ENCODE results near the gene MYOC. TPM values are rescaled to one million over a fixed set of nuclear protein-coding genes. Genes with fewer than 3 reads are reported as not detected.
"Not testable (repeated sequence)": the region's sequence is repeated elsewhere in the genome, so short reads cannot be mapped to it uniquely, and the experiment has no call there.

The MYOC gene
- polyA plus RNA-seq, 3 donors from 2014 or later, result not detected

DNA sequence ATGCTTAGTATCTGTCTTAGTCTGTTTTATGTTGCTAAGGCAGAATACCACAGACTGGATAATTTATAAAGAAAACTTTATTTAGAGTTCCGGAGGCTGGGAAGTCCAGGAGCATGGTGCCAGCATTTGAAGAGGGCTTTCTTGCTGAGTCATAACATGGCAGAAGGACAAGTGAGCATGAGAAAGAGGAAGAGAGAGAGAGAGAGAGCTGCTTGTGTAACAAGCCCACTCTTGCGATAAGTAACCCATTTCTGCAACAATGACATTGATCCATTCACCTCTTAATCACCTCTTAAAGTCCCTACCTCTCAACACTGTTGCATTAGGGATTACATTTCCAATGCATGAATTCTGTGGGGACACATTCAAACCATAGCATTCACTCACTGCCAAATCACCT is 42.1 kb downstream of the MYOC start:
- H3K36me3 Mint-ChIP-seq, result no peaks in the 10 kb centered on the region
- H3K27ac Mint-ChIP-seq, result no peak overlapping the region
- H3K4me1 Mint-ChIP-seq, result no peaks in the 10 kb centered on the region
- no peak overlapping the region for H3K4me3 Mint-ChIP-seq
- H3K9me3 Mint-ChIP-seq, result no peaks in the 10 kb centered on the region
- no peak for DNase-seq
- peaks cover 0 to 3% (median 1%) of the 10 kb centered on the region in 3 donors for H3K27me3 Mint-ChIP-seq (ENCODE audit: low read depth in 3 of 3)

DNA sequence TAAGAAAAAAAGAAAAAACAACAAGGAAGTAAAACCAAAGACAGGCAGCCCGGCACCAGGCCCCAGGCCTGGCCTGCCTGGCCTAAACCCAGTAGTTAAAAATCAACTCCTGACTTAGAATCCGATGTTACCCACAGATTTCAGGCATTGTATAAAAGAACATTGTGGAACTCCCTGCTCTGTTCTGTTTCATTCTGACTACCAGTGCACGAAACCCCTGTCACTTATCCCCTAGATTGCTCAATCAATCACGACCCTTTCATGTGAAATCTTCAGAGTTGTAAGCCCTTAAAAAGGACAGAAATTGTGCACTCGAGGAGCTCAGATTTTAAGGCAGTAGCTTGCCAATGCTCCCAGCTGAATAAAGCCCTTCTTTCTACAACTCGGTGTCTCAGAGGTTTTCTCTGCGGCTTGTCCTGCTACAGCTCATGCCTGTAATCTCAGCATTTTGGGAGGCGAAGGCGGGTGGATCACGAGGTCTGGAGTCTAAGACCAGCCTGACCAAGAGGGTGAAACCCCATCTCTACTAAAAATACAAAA is 46.0 kb downstream of the MYOC start:
- Mint-ChIP-seq H3K4me3 (no peak overlapping the region), H3K27ac (no peak overlapping the region), H3K36me3 (no peaks in the 10 kb centered on the region), H3K9me3 (no peaks in the 10 kb centered on the region), H3K4me1 (no peaks in the 10 kb centered on the region), H3K27me3 (ENCODE audit: low read depth in 3 of 3) (peaks cover 0 to 4% (median 1%) of the 10 kb centered on the region in 3 donors)
- DNase-seq, result no peak

GRCh38 chr1:171603042-171603441 is 49.4 kb downstream of the MYOC start:
- H3K4me1 Mint-ChIP-seq; H3K27me3 Mint-ChIP-seq (ENCODE audit: low read depth in 3 of 3); DNase-seq; H3K36me3 Mint-ChIP-seq; H3K9me3 Mint-ChIP-seq; H3K4me3 Mint-ChIP-seq: not testable (repeated sequence)
- peak overlapping the region in 1 of 6 donors; percentile 3 for H3K27ac Mint-ChIP-seq

DNA sequence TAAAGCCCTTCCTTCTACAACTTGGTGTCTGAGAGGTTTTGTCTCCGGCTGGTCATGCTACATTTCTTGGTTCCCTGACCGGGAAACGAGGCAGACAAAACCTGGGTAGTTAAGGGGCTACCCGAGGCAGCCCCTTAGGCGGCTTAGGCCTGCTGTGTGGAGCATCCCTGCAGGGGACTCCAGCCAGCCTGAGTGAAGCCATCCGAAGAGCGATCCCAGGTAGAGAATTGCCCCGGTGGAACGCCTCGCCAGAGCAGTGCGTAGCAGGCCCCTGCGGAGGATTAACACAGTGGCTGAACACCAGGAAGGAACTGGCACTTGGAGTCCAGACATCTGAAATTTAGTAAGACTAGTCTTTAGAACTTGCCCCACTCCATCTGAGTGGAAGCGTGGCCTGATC is 51.6 kb downstream of the MYOC start:
- no peak overlapping the region for H3K27ac Mint-ChIP-seq
- peaks cover 0 to 2% (median 0%) of the 10 kb centered on the region in 3 donors for H3K27me3 Mint-ChIP-seq (ENCODE audit: low read depth in 3 of 3)
- H3K4me3 Mint-ChIP-seq, result no peak overlapping the region
- DNase-seq, result no peak
- H3K9me3 Mint-ChIP-seq, result no peaks in the 10 kb centered on the region
- H3K36me3 Mint-ChIP-seq, result no peaks in the 10 kb centered on the region
- H3K4me1 Mint-ChIP-seq, result no peaks in the 10 kb centered on the region

DNA sequence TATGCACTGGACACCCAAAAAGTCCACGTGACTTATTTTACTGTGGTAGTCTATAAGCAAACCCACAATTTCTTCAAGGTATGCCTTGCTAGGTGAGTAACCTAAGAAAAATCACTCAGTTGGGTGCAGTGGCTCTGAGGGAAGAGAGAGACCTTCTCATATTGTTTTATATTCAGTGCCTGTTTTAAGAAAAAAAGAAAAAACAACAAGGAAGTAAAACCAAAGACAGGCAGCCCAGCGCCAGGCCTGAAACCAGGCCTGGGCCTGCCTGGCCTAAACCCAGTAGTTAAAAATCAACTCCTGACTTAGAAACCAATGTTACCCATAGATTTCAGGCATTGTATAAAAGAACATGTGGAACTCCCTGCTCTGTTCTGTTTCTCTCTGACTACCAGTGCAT is 52.2 kb downstream of the MYOC start:
- not testable (repeated sequence) for H3K4me3 Mint-ChIP-seq; H3K27me3 Mint-ChIP-seq (ENCODE audit: low read depth in 3 of 3); H3K4me1 Mint-ChIP-seq; DNase-seq; H3K36me3 Mint-ChIP-seq; H3K9me3 Mint-ChIP-seq; H3K27ac Mint-ChIP-seq

- no peak for DNase-seq
- Mint-ChIP-seq H3K4me3 (no peak overlapping the region), H3K9me3 (no peaks in the 10 kb centered on the region), H3K27me3 (ENCODE audit: low read depth in 3 of 3) (peaks cover 1 to 6% (median 4%) of the 10 kb centered on the region in 3 donors), H3K27ac (peak overlapping the region in 2 of 6 donors; percentile 16 to 65), H3K4me1 (no peaks in the 10 kb centered on the region), H3K36me3 (peaks cover 7 to 11% (median 8%) of the 10 kb centered on the region in 3 donors)
Measured at GRCh38 chr1:171597203-171597602, 55.3 kb downstream of the MYOC start.

DNA sequence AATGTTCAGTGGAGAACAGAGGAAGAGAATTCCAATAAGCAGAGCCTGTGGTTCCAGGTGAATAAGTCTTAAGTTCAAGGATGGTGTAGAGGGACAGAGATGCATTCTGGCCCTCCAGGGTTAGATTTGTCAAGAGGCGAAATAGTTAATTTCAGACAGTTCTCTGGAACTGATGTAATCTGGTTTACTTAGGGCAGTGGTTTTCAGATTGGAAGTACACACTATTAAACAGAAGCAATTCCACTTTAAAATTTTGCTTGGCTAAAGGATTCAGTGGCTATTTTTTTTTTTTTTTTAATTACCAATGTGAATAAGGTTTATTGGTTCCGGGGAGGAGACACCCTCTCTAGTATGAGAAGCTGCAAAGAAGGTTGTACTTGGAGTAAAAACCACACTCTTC is 55.8 kb downstream of the MYOC start:
- Mint-ChIP-seq H3K9me3 (no peaks in the 10 kb centered on the region), H3K27ac (peak overlapping the region in 5 of 6 donors; percentile 25 to 65 (median 36)), H3K36me3 (peaks cover 10 to 16% (median 12%) of the 10 kb centered on the region in 3 donors), H3K4me3 (no peak overlapping the region), H3K27me3 (ENCODE audit: low read depth in 3 of 3) (peaks cover 1 to 8% (median 4%) of the 10 kb centered on the region in 3 donors), H3K4me1 (no peaks in the 10 kb centered on the region)
- no peak for DNase-seq

DNA sequence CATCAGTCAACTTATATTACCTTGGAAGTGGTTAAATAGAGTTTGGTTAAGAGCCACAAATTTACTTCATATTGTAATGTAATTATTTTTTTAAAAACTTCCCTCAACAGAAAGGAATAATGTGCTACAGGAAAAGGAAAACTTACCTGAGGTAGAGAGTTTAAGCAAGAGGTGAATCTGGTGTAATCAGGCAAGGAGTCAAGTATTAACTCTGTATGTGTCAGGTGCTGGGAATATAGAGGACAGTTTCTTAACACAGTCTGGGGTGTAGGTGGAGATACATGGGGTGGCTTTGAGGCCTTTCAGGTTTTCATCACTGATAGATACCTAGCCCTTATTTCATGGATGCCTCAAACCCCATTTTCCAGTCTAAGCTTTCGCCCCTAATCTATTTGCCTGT is 56.4 kb downstream of the MYOC start:
- Mint-ChIP-seq H3K36me3 (peaks cover 14 to 22% (median 18%) of the 10 kb centered on the region in 3 donors), H3K4me3 (no peak overlapping the region), H3K4me1 (no peaks in the 10 kb centered on the region), H3K27me3 (ENCODE audit: low read depth in 3 of 3) (peaks cover 1 to 8% (median 4%) of the 10 kb centered on the region in 3 donors), H3K27ac (peak overlapping the region in 5 of 6 donors; percentile 3 to 78 (median 36)), H3K9me3 (no peaks in the 10 kb centered on the region)
- DNase-seq, result no peak

DNA sequence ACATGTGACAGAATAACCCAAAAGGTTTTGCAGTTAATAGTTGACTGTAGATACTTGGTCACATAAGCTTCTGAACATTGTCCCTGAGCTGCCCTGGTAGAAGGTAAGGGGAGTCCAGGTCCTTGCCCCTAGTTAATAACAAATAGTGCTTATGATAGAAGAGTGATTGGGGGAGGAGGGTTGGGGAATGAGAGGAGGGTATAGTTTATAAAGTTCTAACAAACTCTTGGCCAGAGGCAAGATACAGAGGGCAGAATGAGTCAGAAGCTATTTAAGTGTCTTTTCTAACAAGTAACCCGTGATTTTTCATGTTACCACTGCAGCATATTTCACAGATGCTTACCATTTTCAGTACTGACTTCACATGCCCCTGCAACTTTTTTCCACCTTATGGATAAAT is 57.2 kb downstream of the MYOC start:
- peak overlapping the region in 3 of 6 donors; percentile 8 to 64 (median 42) for H3K27ac Mint-ChIP-seq
- H3K4me3 Mint-ChIP-seq, result no peak overlapping the region
- peaks cover 21 to 26% (median 25%) of the 10 kb centered on the region in 3 donors for H3K36me3 Mint-ChIP-seq
- DNase-seq, result no peak
- peaks cover 1 to 8% (median 4%) of the 10 kb centered on the region in 3 donors for H3K27me3 Mint-ChIP-seq (ENCODE audit: low read depth in 3 of 3)
- no peaks in the 10 kb centered on the region for H3K9me3 Mint-ChIP-seq
- no peaks in the 10 kb centered on the region for H3K4me1 Mint-ChIP-seq

- H3K9me3 Mint-ChIP-seq, result no peaks in the 10 kb centered on the region
- no peak overlapping the region for H3K4me3 Mint-ChIP-seq
- H3K27me3 Mint-ChIP-seq (ENCODE audit: low read depth in 3 of 3), result peaks cover under 1 to 8% (median 1%) of the 10 kb centered on the region in 3 donors
- no peaks in the 10 kb centered on the region for H3K4me1 Mint-ChIP-seq
- H3K36me3 Mint-ChIP-seq, result peaks cover 46 to 61% (median 49%) of the 10 kb centered on the region in 3 donors
- H3K27ac Mint-ChIP-seq, result peak overlapping the region in 1 of 6 donors; percentile 51
- no peak for DNase-seq
Measured at GRCh38 chr1:171590022-171590421, 62.5 kb downstream of the MYOC start.

DNA sequence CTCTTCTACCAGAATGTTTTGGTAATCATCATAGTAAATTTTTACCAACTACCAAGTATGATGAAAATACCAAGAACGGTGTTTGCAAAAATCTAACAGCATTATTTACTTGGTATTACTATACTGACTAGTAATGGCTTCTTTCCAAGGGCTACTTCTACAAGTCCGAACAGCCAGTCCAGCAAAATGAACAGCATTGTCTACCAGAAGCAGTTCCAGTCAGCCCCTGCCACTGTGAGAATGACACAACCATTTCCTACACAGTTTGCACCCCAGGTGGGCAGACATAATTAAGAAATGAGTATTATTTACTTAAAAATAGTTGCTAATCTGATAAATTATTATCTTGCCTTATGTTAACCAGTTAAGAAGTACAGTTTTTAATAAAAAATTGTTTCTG is 64.3 kb downstream of the MYOC start:
- H3K4me1 Mint-ChIP-seq, result no peaks in the 10 kb centered on the region
- no peaks in the 10 kb centered on the region for H3K9me3 Mint-ChIP-seq
- peaks cover 50 to 71% (median 55%) of the 10 kb centered on the region in 3 donors for H3K36me3 Mint-ChIP-seq
- H3K27me3 Mint-ChIP-seq (ENCODE audit: low read depth in 3 of 3), result peaks cover 0 to 4% (median 0%) of the 10 kb centered on the region in 3 donors
- DNase-seq, result no peak
- H3K4me3 Mint-ChIP-seq, result no peak overlapping the region
- H3K27ac Mint-ChIP-seq, result no peak overlapping the region

- DNase-seq, result no peak
- peaks cover 4 to 17% of the 10 kb centered on the region in 2 donors for H3K4me1 Mint-ChIP-seq
- H3K9me3 Mint-ChIP-seq, result no peaks in the 10 kb centered on the region
- peaks cover 32 to 55% (median 33%) of the 10 kb centered on the region in 3 donors for H3K36me3 Mint-ChIP-seq
- no peak overlapping the region for H3K4me3 Mint-ChIP-seq
- no peaks in the 10 kb centered on the region for H3K27me3 Mint-ChIP-seq (ENCODE audit: low read depth in 3 of 3)
- peak overlapping the region in 3 of 6 donors; percentile 7 to 37 (median 10) for H3K27ac Mint-ChIP-seq
Measured at GRCh38 chr1:171585715-171586114, 66.8 kb downstream of the MYOC start.

Measured in immature natural killer cell (primary cell).